Transverse colon (tissue), 4 donors: ENCODE measurements around the gene CDH18.

Source experiments
- CTCF ChIP-seq, 5 experiments: fragments of 200-600 bp in 3 of 5; fragments of 450-650 bp in 2 of 5; sonication (generic) in 3 of 5; IDR thresholded peaks; 1 replicate in 2 of 5; 2 replicates in 3 of 5; pipeline ENCODE4 v1.5.1; 2016 to 2017; ENCODE audit warnings: antibody characterized with exemption in 5 of 5, inconsistent platforms in 3 of 5, mild to moderate bottlenecking in 2 of 5, moderate library complexity in 1 of 5
- POLR2AphosphoS5 ChIP-seq, 3 donors: sonication (generic); formaldehyde crosslinking; IDR thresholded peaks; one replicate each; pipeline ENCODE4 v1.6.1; 2016; ENCODE audit warnings: antibody characterized with exemption in 3 of 3

- TF ChIP-seq CTCF (IDR thresholded peaks at IDR 0.05) (no peak), POLR2AphosphoS5 (IDR thresholded peaks at IDR 0.05) (no peak)
These were observed 216.7 kb downstream of the CDH18 start for GRCh38 chr5:19771174-19771835.
